Occipital lobe (tissue), 2 donors: ENCODE results near the gene CLIC6. TPM values are rescaled to one million over a fixed set of nuclear protein-coding genes. Genes with fewer than 3 reads are reported as not detected.
A peak's percentile ranks its signal among the peaks of the same experiment; 100 is the strongest.

ENCODE experiments used
- DNase-seq: peaks from one replicate; lab custom pipeline; 2025; lab: John Stamatoyannopoulos, UW
- total RNA-seq: library from RNA; depleted of rRNA; stranded (reverse); fragments of >200 nt; gene quantifications from one replicate; pipeline ENCODE4 v1.2.3, GENCODE V29; 2014

The CLIC6 gene
- total RNA-seq, 1 donor from 2014 or later = 0.31 TPM

DNA sequence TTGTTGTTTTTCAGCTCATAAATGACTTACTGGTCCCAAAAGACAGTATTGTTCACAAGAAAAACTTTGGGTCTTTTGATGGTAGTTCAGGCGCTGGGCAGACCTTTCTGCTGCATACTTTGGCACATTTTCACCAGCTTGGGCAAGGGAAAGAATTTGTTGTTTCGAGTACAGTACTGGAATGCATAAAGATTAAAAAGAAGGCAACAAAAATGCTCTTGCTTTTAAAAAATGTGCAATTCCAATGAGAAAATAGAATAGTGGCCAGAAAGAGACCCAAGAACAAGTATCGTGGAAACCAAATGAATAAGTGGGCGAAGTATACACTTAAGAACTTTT is 56.0 kb downstream of the CLIC6 start:
- DNase-seq = no peak

DNA sequence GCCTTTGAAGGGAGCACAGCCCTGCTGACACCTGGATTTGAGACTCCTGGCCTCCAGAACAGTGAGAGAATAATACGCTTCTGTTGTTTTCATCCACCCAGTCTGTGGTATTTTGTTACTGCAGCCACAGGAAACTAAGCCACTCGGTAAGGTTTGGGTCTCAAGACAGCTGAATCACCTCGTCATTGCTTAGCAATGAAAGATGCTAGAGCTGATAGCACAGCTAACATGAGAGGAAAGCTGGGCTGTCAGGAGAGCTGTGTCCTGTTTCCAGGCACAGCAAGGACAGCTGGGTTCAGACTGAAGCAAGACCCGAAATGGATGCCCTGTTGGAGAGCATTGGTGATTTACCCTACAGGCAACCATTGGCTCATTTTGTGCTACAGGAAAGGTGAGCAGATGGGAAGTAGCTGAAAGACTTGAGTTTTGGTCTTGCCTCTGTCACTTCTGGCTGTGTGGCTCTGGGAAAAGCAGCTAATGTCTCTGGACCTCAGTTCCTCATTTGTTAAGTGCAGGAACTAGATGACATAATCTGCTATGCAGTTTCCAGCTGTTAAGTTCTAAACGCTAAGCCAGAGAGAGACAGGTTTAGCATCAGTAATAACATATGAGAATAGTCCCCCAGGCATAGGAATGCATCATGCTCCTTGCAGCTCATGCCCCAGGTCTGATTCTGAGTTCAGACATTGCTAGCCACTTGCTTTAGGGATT is 58.0 kb downstream of the CLIC6 start:
- DNase-seq = no peak

DNA sequence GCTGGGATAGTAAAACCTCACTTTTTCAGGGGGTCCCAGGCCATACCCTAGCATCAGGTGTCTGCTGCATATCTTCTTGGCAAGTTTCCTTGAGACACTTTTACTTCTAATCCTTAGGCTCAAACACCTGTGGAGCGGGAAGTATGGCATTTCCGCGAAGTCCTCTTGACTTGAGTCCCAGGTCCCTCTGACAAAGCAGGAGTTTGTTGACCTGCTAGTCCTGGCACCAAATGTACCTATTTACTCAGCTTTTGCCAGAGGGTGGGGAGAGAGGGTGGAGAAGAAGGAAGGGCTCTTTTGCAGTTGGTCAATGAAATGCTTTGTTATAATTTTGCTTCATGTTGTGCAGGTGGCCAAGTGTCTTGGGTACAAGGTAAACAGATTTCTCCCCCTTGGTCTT is 59.7 kb downstream of the CLIC6 start:
- no peak for DNase-seq

DNA sequence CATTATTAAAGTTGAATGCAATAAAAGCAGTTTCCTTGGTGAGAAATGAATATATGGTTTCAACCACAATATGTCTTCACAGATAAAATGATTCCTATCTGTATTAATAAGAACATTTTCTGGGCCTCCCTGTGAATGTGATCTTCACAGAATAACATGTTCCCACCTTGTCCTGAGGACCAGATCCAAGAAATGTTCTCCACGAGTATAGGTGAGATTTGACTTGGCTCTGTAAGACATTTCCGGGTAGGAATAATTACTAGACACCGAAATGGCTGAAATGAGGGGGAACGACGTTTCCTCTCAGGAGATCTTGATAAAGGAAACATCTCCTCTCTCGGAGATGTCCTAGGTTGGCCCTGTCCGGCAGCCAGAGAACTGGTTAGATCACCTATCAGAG is 61.4 kb downstream of the CLIC6 start:
- no peak for DNase-seq

DNA sequence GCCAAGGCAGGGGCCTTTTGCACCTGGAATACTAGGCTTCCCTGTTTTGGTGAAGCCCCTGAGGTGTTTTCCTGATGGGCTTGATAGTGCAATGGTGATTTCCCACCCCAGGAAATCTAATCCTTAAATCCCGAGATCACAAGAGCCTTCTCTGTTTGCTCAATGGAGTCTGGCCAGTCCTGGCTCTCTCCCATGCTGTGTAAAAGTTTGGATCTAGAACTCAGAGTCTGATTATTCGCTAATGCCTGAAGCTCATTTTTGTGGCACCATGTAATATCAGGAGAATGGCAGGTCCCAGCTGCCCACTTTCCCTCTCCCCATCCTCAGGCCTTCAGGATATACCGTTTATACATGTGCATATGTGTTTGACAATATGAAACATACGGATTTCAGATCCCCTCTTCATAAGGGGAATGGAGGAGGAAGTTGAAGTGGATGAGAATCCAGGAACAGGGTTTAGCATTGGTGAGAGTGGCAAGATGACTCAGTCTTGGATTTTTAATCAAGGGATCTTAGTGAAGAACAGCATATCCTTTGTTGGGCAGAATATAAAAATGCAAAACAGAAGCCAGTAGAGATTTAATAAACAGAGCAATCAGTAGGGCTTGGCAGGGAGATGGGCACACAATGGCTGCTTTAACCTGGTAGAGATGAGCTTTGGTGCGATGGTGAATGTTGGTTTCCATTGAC is 62.1 kb downstream of the CLIC6 start:
- no peak for DNase-seq

DNA sequence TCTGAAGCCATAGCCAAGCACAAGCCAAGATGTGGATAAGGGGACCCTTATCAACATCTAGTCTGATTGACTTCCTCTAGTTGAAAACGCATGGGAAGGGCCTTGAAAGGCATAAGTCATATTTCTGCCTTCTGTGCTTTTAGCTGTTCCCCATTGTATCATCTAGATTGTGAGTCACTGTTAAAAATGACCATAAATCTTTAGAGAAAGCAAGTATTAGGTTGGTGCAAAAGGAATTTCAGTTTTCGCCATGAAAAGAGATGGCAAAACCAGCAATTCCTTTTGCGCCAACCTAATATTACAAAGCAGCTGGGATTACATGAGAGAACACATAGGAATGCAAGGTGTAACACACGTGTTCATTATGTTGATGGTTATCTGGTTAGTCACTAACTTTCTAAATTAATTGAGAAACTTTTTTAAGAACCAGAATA is 63.6 kb downstream of the CLIC6 start:
- DNase-seq = no peak

DNA sequence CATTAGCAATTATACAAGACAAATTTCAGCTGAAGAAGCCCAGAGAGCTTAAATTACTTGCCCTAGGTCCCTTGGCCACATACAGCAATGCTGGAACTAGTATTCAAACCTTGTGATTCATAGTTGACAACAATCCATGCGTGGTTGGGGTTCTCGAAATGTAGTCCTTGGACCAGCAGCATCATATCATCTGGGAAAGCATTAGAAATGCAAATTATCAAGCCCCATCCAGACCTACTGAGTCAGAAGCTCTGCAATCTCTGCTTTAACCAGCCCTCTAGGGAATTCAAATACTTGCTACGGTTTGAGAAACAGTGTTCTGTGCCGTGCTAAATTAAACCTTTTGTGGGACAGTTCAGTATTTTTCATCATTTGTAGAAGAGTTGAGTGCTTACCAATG is 65.1 kb downstream of the CLIC6 start:
- DNase-seq = no peak

DNA sequence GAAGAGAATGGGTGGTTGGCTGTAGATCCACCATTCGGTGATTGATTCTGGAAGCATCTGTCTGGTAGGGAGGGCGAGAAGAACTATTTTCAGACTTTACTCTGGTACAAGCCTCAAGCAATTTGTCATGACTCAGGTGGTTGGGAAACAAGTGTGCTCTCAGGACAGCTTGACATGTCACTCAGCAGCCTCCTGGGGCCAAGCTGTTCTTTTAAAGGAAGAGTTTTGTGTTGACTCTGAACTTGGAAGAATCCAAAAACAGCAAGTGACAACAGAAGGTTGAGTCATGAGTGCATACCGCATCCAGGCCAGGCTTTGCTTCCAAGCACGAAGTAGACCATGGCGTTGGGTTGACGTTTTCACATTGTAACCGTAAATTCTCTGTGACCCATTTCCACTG is 65.9 kb downstream of the CLIC6 start:
- no peak for DNase-seq

DNA sequence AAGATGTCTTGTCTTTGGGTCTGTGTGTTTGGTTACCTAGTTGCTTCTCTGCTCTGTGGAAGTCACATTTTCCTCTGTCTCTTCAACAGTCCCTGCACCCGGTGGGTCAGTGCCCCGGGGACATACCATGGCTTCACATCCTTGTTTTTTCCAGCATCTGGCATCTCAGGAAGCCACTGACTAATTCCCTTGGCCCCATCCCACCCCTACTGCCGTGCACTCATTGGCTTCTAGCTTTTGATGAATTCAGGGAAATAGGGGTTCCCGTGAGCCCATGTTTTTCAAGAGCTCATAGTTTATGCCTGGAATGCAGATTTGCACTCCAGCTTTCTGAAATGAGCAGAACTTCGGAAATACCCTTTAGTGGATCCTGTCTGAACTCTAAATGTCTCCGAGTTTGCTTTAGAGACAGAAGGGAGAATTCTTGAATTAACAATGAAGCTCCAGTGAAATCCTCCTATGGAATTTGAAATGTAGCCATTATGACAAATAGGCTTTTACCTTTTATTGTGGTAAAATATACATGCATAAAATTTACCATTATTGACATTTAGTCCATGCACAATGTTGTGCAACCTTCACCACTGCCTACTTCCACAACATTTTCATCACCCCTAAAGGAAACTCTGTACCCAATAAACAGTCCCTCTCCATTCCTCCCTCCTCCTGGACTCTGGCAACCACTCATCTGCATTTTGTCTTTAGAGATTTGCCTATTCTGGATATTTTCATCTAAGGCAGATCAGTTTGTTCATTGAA is 67.5 kb downstream of the CLIC6 start:
- DNase-seq = no peak

DNA sequence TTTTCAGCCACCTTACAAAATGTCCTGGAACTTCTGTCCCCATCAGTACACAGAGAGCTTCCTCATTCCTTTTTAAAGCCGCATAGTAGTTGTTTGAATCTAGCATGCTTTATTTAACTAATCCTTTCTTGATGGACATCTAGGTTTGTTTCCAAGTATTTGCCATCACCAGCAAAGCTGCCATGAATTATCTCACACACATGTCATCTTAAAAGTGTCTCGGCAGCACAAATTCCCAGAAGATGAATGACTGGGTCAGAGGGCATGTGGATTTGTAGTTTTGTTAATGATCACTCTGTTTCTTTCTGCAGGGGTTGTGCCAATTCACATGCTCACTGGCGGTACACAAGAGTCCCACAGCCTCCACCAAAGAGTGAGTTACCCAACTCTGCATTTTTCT is 68.3 kb downstream of the CLIC6 start:
- no peak for DNase-seq

DNA sequence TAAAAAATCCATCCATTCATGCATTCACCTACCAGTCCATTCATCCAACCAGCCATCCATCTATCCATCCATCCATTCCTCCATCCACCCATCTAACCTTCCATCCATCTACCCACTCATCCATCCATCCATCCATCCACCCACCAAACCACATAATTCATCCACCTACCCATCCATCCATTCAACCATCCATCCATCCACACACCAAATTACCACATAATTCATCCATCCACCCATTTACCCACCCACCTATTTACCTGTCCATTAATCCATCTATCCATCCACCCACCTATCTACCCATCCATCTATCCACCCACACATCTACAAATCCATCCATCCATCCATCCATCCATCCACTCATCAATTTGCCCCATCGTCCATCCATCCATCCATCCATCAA is 71.4 kb downstream of the CLIC6 start:
- DNase-seq = no peak

DNA sequence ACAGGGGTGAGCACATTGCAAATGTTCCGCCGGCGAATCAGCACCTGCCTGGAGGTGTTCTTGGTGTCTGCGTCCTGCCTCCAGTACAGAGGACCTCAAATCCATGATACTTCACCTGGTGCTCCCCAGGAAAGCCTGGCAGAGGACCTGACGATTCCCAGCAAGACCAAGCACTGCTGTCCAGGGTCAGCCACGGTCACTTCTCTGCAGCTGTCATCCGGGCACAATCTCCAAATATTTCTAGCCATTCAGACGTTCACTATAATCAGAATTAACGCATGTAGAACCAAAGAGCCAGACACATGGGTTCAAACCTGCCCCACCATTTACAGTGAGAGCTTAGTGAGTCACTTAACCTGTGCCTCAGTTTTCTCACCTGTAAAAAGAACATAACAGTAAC is 74.5 kb downstream of the CLIC6 start:
- DNase-seq = no peak

DNA sequence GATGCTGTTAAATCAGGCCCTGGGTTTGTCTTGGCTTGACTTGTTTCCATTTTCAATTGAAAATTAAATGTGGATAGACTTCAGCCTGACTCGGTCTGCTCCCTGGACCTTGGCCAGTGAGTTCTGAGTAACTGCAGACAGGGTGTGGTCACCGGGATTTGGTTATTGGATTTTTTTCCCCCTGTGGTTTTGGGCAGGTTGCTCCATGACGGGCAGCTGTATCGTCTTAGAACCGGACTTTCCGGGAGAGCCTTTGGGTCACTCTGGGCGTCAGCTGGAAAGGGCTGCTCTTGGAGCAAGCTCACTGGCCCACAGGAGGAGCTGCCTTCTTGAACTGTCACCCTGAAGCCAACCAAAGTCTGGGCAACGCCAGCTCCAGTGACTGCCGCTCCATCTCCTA is 75.0 kb downstream of the CLIC6 start:
- DNase-seq = no peak

DNA sequence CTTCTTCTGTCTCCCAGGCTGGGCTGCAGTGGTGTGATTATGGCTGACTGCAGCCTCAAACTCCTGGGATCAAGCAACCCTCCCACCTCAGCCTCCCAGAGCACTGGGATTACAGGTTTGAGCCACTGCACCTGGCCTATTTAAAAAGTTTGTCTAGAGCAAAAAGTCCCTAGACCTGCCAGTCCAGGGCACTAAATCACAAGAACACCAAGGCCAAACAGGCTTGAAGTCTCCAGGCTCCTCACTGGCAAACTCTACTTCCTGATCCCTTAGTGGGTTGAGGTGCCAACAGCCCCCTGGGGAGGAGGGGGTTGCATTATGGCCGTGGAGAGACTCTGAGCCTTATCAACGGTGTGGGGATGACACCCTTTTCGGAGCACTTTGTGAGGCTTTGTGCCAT is 76.0 kb downstream of the CLIC6 start:
- DNase-seq = no peak

DNA sequence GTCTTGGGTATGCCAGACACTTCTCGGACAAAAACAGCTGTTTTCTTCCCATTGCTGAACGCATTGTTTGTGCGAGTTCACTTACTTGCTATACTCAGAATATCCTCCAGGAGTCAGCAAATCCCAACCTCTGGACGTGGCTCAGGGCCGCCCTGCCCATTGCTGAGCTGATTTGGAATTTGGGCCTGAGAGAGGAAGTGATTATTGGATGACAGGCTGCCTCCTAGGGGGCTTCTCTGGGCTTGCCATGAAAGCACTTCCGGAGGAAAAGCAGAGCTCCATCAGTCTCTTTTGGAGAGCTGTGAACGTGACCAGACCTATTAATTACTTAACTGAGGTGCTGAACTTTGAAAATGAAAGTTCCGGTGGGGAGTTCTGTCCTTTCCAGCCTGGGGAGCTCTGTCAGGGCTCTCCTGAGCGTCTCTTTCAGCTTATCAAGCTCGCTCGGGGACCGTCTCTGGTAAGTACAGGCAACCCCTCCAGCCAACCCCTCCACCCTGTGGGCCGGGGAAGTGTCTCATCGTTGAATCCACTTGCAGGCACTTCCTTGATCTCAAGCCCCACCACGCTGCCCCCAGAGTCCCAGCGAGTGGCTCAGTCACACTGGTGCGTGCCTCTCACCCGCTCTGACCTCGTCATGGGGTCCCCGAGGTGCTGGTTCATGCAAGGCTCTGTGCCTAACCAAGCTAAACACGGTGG is 76.9 kb downstream of the CLIC6 start:
- DNase-seq = peak; percentile 16

DNA sequence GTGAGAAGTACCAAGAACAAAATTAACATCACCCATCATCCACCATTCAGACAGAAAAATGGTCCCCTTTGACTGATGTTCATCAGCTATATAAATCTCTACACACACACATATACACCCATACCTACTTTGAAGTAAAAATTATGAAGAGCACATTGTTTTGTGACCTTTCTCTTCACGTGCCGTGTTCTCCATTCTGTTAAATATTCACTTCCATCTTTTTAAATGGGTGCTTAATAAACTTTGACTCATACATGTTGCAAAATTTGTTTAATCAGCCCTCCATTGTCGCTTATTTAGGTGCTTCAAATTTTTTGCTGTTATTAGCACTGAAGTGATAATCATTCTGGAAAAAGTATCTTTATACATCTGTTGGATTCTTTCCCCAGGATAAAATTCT is 80.1 kb downstream of the CLIC6 start:
- DNase-seq = no peak

DNA sequence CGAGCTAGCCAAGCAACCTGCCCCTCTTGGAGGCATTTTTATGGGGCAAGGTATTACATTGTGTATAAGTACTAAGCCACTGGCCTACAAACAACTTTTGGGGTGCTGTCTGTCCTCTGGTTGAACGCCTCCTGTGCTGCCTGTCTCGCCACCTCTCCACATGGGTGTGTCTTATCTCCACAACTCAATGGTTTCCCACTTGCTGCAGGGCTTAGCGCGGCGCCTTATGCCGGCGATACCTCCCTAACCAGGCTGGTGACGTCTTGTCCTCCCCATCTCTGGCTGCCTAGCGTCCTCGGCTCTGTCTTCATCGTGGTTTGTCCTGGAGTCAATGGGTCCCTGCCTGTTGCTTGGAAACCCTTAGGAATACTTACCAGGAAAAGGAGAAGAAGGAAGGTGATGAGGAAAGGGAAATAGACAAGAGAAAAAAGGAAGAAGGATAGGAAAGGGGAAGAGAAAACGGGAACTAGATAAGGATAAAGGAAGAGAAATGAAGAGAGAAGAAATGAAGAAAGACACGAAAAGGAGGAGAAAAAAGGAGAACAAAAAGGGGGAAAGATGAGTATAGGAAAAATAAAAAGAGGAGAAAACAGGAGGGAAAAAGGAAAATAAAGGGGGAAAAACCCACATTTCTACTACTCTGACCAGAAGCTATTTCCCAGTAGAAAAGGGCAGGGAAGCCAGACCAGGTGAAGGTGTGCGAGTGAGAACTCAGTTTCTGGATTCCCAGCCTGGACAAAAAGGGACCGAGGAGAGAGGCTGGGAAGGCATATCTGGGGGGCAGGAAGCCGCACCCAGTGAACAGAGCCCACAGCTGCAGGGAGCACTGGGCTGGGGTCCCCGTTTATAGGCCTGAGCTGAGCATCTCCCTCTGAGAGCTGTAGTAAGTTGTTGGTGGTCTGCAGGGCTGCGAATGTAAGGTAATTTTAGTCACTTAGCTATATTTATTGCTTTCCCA is 86.2 kb downstream of the CLIC6 start:
- no peak for DNase-seq

DNA sequence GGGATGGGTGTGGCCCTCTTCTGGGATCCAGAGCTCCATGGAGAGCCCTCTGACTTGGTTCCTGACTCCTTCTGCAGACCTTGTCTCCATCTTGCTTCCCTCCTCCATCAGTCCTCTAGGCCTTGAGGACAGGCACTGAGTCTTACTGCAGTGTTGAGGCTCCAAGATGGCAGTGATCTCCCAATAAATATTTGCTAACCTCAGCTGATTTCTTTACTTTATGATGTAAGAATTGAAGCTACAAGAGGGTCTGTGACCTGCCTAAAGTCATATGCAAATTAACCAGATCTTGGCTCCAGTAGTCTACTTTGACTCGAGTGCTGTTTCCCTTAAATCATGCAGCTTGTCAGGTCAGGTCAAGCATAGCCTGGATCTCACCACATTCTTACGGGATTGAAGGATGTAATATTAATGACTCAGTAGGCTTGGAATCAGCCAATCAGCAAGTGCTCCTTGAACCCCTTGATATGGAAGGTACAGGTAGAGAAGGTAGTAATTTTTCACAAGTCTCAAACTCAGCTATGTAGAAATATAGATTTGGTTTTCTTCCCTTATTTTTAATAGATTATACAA is 93.0 kb downstream of the CLIC6 start:
- DNase-seq = no peak

DNA sequence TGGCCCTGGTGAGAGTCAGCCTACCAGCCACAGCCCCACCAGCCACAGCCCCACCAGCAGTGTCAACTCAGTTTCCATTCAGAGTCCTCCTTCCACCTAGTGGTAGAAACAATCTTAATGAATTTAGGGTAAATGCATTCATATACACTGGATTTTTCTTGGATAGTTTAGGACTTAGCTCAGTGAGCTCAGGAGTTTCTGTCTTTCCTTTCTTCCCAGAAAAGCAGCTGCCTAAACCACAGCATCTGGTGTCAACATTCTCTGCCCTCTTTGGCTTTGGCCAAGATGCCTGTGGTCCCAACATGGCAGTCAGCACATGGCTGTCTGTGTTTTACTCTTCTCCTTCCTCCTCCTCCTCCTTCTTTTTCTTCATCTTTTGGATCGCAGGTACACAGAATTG is 94.0 kb downstream of the CLIC6 start:
- no peak for DNase-seq

DNA sequence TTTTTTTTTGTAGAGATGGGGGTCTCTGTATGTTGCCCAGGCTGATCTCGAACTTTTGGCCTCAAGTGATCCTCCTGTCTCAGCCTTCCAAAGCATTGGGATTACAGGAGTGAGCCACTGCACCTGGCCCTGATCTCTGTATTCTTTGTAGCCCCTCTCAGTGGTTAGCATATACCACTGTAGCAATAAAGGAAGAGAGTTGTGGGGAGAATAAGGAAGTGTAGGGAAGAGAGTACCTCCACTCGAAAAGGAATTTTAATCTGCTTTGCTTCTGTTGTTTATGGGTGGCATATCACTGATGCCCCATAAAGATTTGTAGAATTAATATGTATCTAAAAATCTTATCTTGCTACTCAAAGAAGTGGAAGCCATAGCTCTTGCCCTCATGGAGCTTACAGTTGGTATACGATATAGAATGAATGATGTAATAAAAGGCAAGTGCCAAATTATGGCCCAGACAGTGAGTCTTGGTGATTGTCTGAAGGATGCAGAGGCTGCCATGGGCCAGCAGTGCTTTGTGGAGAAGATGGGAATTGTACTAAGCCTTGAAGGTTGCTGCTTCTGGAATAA is 96.0 kb downstream of the CLIC6 start:
- no peak for DNase-seq
